CD4-positive, CD25-positive, alpha-beta regulatory T cell (primary cell): Measurements from ENCODE around the gene KNSTRN. TPM values are rescaled to one million over a fixed set of nuclear protein-coding genes. Genes with fewer than 3 reads are reported as not detected.

Experiments used
- ATAC-seq, 2 donors: fragments of 150-1000 bp; cut with Tn5 transposase; one replicate each; pipeline ENCODE4 v1.10.0; 2021; ENCODE audit warnings: low read depth in 2 of 2, moderate number of reproducible peaks in 2 of 2, moderate library complexity in 1 of 2
- DNase-seq, 3 donors: peaks; one replicate each; pipeline versions ENCODE4 v3.0.0 to v3.0.0-alpha.2; 2012 to 2022; ENCODE audit warnings: mixed read lengths in 1 of 3
- H3K27ac ChIP-seq: one replicate; pipeline ENCODE4 v1.7.0; 2013; ENCODE audit warnings: mild to moderate bottlenecking, low read length; ENCODE audit not compliant: insufficient read depth, poor library complexity, severe bottlenecking
- H3K27me3 ChIP-seq: one replicate; pipeline ENCODE4 v1.7.0; 2013; ENCODE audit warnings: low read length; ENCODE audit not compliant: control insufficient read depth, insufficient read depth
- H3K36me3 ChIP-seq: one replicate; pipeline ENCODE4 v1.7.0; 2013; ENCODE audit warnings: mild to moderate bottlenecking, low read length, moderate library complexity; ENCODE audit not compliant: control insufficient read depth, insufficient read depth
- H3K4me1 ChIP-seq: 2 replicates; pipeline ENCODE4 v1.7.0; 2013; ENCODE audit warnings: mild to moderate bottlenecking, low read length; ENCODE audit not compliant: insufficient read depth, control insufficient read depth, poor library complexity, severe bottlenecking
- H3K4me3 ChIP-seq: one replicate; pipeline ENCODE4 v1.7.0; 2013; ENCODE audit warnings: low read depth, mild to moderate bottlenecking, low read length, moderate library complexity
- H3K9me3 ChIP-seq, 2 experiments: 1 replicate in 1 of 2; 2 replicates in 1 of 2; pipeline ENCODE4 v1.7.0; 2013; ENCODE audit warnings: low read length in 2 of 2, mild to moderate bottlenecking in 1 of 2, moderate library complexity in 1 of 2; ENCODE audit not compliant: control insufficient read depth in 2 of 2
- H3K27ac Mint-ChIP-seq, 3 donors: one replicate each; pipeline ENCODE4 v1.8.0; 2020 to 2022; ENCODE audit warnings: mild to moderate bottlenecking in 3 of 3, mixed read lengths in 3 of 3, moderate library complexity in 2 of 3
- H3K27me3 Mint-ChIP-seq: one replicate; pipeline ENCODE4 v1.8.0; 2022; ENCODE audit warnings: mild to moderate bottlenecking, mixed read lengths
- H3K36me3 Mint-ChIP-seq: one replicate; pipeline ENCODE4 v1.8.0; 2020; ENCODE audit warnings: mixed read lengths
- H3K4me1 Mint-ChIP-seq, 4 donors: one replicate each; pipeline ENCODE4 v1.8.0; 2020 to 2022; ENCODE audit warnings: mixed read lengths in 4 of 4, mild to moderate bottlenecking in 1 of 4
- H3K4me3 Mint-ChIP-seq, 4 donors: one replicate each; pipeline ENCODE4 v1.8.0; 2020 to 2022; ENCODE audit warnings: mild to moderate bottlenecking in 4 of 4, mixed read lengths in 4 of 4, moderate library complexity in 3 of 4
- H3K9me3 Mint-ChIP-seq, 7 donors: one replicate each; pipeline ENCODE4 v1.8.0; 2020 to 2022; ENCODE audit warnings: mixed read lengths in 7 of 7, mild to moderate bottlenecking in 3 of 7, moderate library complexity in 2 of 7
- polyA plus RNA-seq, 4 donors: library from polyadenylated mRNA; unstranded; fragments of 300-500 nt; fragmentation: Illumina TruSeq; gene quantifications; one replicate each; pipeline ENCODE4 v1.2.3, GENCODE V29; 2021
- total RNA-seq: library from RNA; stranded (reverse); gene quantifications from one replicate; pipeline ENCODE4 v1.2.3, GENCODE V29; 2022

KNSTRN gene
- total and polyA plus RNA-seq, 5 donors from 2014 or later, result 3.3 to 10.5 (median 4.6) TPM

DNA sequence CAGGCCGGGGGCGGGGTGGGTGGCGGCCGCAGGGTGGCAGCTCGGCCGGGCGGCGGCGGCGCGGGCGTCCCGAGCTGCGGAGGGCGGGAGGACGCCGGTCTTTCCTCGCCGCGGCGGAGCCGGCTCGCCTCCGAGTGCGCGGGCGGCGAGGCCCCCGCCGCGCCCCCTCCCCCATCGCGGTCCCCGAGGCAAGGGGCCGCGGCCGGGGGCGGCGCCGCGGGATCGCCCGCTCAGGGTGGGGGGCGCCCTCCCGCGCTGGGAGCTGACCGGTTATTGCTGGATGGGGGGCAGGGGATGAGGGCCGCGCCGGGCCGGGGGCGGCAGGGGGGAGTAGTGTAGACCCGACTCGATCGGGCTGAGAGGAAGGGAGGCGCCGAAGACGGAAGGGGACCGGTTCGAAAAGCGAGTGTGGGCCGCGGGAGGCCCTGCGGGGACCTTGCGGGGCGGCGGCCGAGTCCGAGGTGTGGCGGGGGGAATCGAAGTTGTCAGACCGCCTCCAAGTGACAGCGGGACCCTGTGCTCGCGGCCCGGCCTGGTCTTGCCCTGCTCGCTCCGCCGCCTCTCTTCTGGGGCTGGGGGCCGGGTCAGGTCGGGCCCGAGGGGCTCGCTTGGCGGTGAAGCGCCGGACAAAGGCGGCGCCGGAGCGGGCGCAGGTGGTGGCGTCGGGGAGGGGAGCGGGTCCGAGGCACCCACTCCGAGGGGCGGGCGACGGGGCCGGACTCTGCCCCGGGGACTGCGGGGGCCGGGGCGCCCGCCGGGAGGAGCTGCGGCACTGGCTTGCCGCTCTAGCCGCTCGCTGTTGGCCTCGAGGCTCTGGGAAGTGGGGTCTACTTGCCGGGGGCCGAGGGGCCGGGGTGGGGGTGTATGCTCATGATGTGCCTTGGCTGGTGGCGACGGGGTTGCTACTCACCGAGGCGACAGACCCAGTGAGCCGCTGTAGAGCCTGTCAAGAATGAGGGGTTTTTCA lies 59.3 kb downstream of the KNSTRN start:
- Histone ChIP-seq H3K27ac (no peak overlapping the region), H3K27me3 (no peaks in the 10 kb centered on the region), H3K4me1 (peaks cover 53% of the 10 kb centered on the region), H3K4me3 (peak overlapping the region; percentile 63), H3K36me3 (no peaks in the 10 kb centered on the region), H3K9me3 (no peaks in the 10 kb centered on the region)
- DNase-seq (no peak), ATAC-seq (no peak)
- Mint-ChIP-seq H3K27ac (peak overlapping the region in 2 of 3 donors; percentile 82 to 88), H3K4me3 (peak overlapping the region; percentile 92 to 98 (median 93)), H3K4me1 (peaks cover 0 to 73% (median 43%) of the 10 kb centered on the region in 4 donors), H3K9me3 (peaks cover 0 to 1% (median 0%) of the 10 kb centered on the region in 7 donors), H3K36me3 (no peaks in the 10 kb centered on the region), H3K27me3 (peaks cover 40% of the 10 kb centered on the region)

DNA sequence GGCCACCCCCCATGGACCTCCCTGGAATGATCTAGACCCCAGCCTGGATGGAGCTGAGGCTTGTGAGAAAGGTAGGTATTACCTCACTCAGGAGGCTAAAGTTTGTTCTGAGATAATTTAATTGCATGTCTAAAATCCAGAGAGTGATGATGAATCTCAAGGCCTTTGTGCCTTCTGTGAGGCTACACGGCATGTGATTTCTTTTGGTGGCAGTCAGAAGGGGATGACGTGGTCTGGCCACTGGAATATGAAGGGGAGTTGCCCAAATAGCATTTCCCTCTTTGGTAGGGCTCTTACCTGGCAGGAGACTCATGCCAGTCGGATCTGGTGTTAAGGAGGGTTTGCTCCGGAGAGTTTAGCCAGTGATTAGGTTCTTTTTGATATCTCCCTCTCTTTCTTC lies 60.7 kb downstream of the KNSTRN start:
- Histone ChIP-seq H3K36me3 (no peaks in the 10 kb centered on the region), H3K9me3 (no peaks in the 10 kb centered on the region), H3K27ac (no peak overlapping the region), H3K27me3 (no peaks in the 10 kb centered on the region), H3K4me3 (peak overlapping the region; percentile 63), H3K4me1 (peaks cover 44% of the 10 kb centered on the region)
- Mint-ChIP-seq H3K4me3 (peak overlapping the region in 3 of 4 donors; percentile 92 to 98 (median 93)), H3K36me3 (no peaks in the 10 kb centered on the region), H3K4me1 (peaks cover 0 to 70% (median 43%) of the 10 kb centered on the region in 4 donors), H3K9me3 (peaks cover 0 to 1% (median 0%) of the 10 kb centered on the region in 7 donors), H3K27me3 (peaks cover 26% of the 10 kb centered on the region), H3K27ac (peak overlapping the region in 2 of 3 donors; percentile 78 to 88)
- DNase-seq (no peak), ATAC-seq (no peak)

DNA sequence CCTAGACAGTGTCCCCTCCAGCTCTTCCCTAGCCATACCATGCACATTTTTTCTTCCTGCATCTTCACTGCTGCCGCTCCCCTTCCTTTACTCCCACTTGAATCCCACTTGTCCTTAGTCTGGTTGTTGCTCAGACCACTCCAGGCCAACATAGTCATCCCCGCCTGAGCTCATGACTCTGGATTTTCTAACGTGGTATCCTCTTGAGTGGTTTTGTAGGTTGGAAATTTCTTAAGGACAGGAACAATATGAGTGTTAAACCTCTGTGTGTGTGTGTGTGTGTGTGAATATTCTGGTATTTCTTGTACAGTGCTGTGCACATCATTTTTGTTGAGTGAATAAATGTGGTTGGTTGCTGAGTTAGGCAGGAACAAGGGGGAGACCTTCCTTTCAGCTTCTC lies 61.3 kb downstream of the KNSTRN start:
- peaks cover 44% of the 10 kb centered on the region for H3K4me1 ChIP-seq
- H3K4me1 Mint-ChIP-seq, result peaks cover 0 to 66% (median 43%) of the 10 kb centered on the region in 4 donors

More for the DNA sequence above, 61.3 kb downstream of the KNSTRN start:
- H3K36me3 ChIP-seq, result no peaks in the 10 kb centered on the region
- no peaks in the 10 kb centered on the region for H3K27me3 ChIP-seq
- Mint-ChIP-seq H3K4me3 (peak overlapping the region; percentile 83 to 98 (median 92)), H3K9me3 (peaks cover 0 to 1% (median 0%) of the 10 kb centered on the region in 7 donors), H3K36me3 (no peaks in the 10 kb centered on the region), H3K27me3 (peaks cover 20% of the 10 kb centered on the region), H3K27ac (peak overlapping the region; percentile 28 to 78 (median 57))
- H3K27ac ChIP-seq, result no peak overlapping the region
- H3K4me3 ChIP-seq, result no peak overlapping the region
- DNase-seq (no peak), ATAC-seq (no peak)
- no peaks in the 10 kb centered on the region for H3K9me3 ChIP-seq

Other genes starting within 250 kb of the KNSTRN start
- gene BUB1B, start 221.7 kb upstream of the KNSTRN start, total RNA-seq, result 4.8 TPM
- 1 to 10 TPM in 1 of 4 donors, under 1 TPM in 2, not detected in 1; 0.37 to 2.2 (median 0.86) TPM for gene BUB1B, start 221.7 kb upstream of the KNSTRN start, polyA plus RNA-seq
- not detected for gene PAK6, start 143.7 kb upstream of the KNSTRN start, total RNA-seq
- not detected for gene PAK6, start 143.7 kb upstream of the KNSTRN start, polyA plus RNA-seq
- 0.35 TPM for gene ANKRD63, start 99.7 kb upstream of the KNSTRN start, total RNA-seq
- not detected for gene ANKRD63, start 99.7 kb upstream of the KNSTRN start, polyA plus RNA-seq
- gene PLCB2, start 74.8 kb upstream of the KNSTRN start, total RNA-seq, result 305 TPM
- 10 to 100 TPM; 17.3 to 24.6 (median 19.8) TPM for gene PLCB2, start 74.8 kb upstream of the KNSTRN start, polyA plus RNA-seq
- 10.0 TPM for gene INAFM2, start 59.0 kb upstream of the KNSTRN start, total RNA-seq
- gene INAFM2, start 59.0 kb upstream of the KNSTRN start, polyA plus RNA-seq, result 1 to 10 TPM in 3 of 4 donors, under 1 TPM in 1; 0.67 to 2.2 (median 1.7) TPM
- gene CCDC9B, start 41.8 kb upstream of the KNSTRN start, total RNA-seq, result 3.7 TPM
- under 1 TPM in 1 of 4 donors, not detected in 3; 0.10 TPM for gene CCDC9B, start 41.8 kb upstream of the KNSTRN start, polyA plus RNA-seq
- gene PHGR1, start 31.7 kb upstream of the KNSTRN start, total RNA-seq, result not detected
- gene PHGR1, start 31.7 kb upstream of the KNSTRN start, polyA plus RNA-seq, result not detected
- 0.22 TPM for gene DISP2, start 24.5 kb upstream of the KNSTRN start, total RNA-seq
- gene DISP2, start 24.5 kb upstream of the KNSTRN start, polyA plus RNA-seq, result under 1 TPM; 0.10 to 0.54 (median 0.21) TPM
- gene IVD, start 23.1 kb downstream of the KNSTRN start, total RNA-seq, result 40.2 TPM
- 10 to 100 TPM; 25.0 to 36.3 (median 32.4) TPM for gene IVD, start 23.1 kb downstream of the KNSTRN start, polyA plus RNA-seq
- gene BAHD1, start 58.2 kb downstream of the KNSTRN start, total RNA-seq, result 32.9 TPM
- 1 to 10 TPM; 1.3 to 1.6 (median 1.5) TPM for gene BAHD1, start 58.2 kb downstream of the KNSTRN start, polyA plus RNA-seq
- gene CHST14, start 88.3 kb downstream of the KNSTRN start, total RNA-seq, result 6.3 TPM
- gene CHST14, start 88.3 kb downstream of the KNSTRN start, polyA plus RNA-seq, result 1 to 10 TPM; 1.1 to 2.0 (median 1.4) TPM
- 30.6 TPM for gene CCDC32, start 182.3 kb downstream of the KNSTRN start, total RNA-seq
- gene CCDC32, start 182.3 kb downstream of the KNSTRN start, polyA plus RNA-seq, result 10 to 100 TPM; 49.7 to 57.2 (median 53.9) TPM
- gene RPUSD2, start 186.6 kb downstream of the KNSTRN start, total RNA-seq, result 13.5 TPM
- 10 to 100 TPM; 21.2 to 27.7 (median 25.6) TPM for gene RPUSD2, start 186.6 kb downstream of the KNSTRN start, polyA plus RNA-seq
- gene KNL1, start 211.5 kb downstream of the KNSTRN start, total RNA-seq, result 9.7 TPM
- 1 to 10 TPM in 2 of 4 donors, under 1 TPM in 2; 0.46 to 1.6 (median 1.2) TPM for gene KNL1, start 211.5 kb downstream of the KNSTRN start, polyA plus RNA-seq